SK-N-SH (cell line): ENCODE results near the gene TMC1.

Source experiments
- EP300 ChIP-seq, 2 experiments: IDR thresholded peaks; 2 replicates each; pipeline versions ENCODE4 v1.4.0 to v1.6.1; 2012; ENCODE audit warnings: borderline replicate concordance in 1 of 2, low read depth in 1 of 2, low read length in 1 of 2
- GATA2 ChIP-seq: sonication (generic); formaldehyde crosslinking; IDR thresholded peaks from 2 replicates; pipeline ENCODE4 v1.5.0; 2020; ENCODE audit warnings: mild to moderate bottlenecking, missing genetic modification reagents
- JUND ChIP-seq: IDR thresholded peaks from 2 replicates; pipeline ENCODE4 v1.4.0; 2012
- TAF1 ChIP-seq: IDR thresholded peaks from 2 replicates; pipeline ENCODE4 v1.6.1; 2012; ENCODE audit warnings: low read depth, mild to moderate bottlenecking, low read length, moderate library complexity, borderline replicate concordance
- TF ChIP-seq, protein P1 (sequence below): fragments of 200-600 bp; sonication (generic); IDR thresholded peaks from 2 replicates; pipeline ENCODE4 v1.6.1; 2017; ENCODE audit warnings: antibody characterized with exemption, mild to moderate bottlenecking, moderate library complexity
- TF ChIP-seq, protein P2 (sequence below): IDR thresholded peaks from 2 replicates; pipeline ENCODE4 v1.4.0; 2012; ENCODE audit warnings: low read depth, borderline replicate concordance
- TF ChIP-seq, protein P3 (sequence below): IDR thresholded peaks from 2 replicates; pipeline ENCODE4 v1.6.1; 2012; ENCODE audit warnings: mild to moderate bottlenecking, low read depth, low read length, moderate library complexity

DNA sequence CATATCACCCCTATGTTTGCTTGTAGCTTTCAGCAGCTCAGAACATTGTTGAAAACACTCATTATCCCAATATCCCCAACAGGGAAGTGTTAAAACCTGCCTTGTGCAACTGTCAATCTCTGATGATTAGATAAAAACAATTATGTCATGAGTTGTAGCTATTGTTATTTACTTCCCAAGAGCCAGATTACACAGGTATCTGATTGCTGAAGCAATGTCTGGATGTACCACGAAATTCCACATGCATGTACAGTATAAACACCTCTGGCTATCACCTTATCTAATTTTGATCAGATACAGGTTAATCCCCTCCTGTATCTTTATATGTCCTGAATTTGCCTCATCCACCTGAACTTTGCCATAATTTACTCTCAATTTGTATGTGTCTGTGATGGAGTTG, 38.7 kb downstream of the TMC1 start:
- TF ChIP-seq JUND = no peak
- TF ChIP-seq TAF1 = no peak
- TF ChIP-seq EP300 (IDR thresholded peaks at IDR 0.05; ENCODE audit: borderline replicate concordance in 1 of 2, low read depth in 1 of 2, low read length in 1 of 2) = no peak
- TF ChIP-seq GATA2 (CRISPR knock-in tag) = no peak
- TF ChIP-seq, protein P1, sequence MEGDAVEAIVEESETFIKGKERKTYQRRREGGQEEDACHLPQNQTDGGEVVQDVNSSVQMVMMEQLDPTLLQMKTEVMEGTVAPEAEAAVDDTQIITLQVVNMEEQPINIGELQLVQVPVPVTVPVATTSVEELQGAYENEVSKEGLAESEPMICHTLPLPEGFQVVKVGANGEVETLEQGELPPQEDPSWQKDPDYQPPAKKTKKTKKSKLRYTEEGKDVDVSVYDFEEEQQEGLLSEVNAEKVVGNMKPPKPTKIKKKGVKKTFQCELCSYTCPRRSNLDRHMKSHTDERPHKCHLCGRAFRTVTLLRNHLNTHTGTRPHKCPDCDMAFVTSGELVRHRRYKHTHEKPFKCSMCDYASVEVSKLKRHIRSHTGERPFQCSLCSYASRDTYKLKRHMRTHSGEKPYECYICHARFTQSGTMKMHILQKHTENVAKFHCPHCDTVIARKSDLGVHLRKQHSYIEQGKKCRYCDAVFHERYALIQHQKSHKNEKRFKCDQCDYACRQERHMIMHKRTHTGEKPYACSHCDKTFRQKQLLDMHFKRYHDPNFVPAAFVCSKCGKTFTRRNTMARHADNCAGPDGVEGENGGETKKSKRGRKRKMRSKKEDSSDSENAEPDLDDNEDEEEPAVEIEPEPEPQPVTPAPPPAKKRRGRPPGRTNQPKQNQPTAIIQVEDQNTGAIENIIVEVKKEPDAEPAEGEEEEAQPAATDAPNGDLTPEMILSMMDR = no peak
- TF ChIP-seq, protein P2, sequence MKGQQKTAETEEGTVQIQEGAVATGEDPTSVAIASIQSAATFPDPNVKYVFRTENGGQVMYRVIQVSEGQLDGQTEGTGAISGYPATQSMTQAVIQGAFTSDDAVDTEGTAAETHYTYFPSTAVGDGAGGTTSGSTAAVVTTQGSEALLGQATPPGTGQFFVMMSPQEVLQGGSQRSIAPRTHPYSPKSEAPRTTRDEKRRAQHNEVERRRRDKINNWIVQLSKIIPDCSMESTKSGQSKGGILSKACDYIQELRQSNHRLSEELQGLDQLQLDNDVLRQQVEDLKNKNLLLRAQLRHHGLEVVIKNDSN = no peak
- TF ChIP-seq, protein P3, sequence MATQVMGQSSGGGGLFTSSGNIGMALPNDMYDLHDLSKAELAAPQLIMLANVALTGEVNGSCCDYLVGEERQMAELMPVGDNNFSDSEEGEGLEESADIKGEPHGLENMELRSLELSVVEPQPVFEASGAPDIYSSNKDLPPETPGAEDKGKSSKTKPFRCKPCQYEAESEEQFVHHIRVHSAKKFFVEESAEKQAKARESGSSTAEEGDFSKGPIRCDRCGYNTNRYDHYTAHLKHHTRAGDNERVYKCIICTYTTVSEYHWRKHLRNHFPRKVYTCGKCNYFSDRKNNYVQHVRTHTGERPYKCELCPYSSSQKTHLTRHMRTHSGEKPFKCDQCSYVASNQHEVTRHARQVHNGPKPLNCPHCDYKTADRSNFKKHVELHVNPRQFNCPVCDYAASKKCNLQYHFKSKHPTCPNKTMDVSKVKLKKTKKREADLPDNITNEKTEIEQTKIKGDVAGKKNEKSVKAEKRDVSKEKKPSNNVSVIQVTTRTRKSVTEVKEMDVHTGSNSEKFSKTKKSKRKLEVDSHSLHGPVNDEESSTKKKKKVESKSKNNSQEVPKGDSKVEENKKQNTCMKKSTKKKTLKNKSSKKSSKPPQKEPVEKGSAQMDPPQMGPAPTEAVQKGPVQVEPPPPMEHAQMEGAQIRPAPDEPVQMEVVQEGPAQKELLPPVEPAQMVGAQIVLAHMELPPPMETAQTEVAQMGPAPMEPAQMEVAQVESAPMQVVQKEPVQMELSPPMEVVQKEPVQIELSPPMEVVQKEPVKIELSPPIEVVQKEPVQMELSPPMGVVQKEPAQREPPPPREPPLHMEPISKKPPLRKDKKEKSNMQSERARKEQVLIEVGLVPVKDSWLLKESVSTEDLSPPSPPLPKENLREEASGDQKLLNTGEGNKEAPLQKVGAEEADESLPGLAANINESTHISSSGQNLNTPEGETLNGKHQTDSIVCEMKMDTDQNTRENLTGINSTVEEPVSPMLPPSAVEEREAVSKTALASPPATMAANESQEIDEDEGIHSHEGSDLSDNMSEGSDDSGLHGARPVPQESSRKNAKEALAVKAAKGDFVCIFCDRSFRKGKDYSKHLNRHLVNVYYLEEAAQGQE = no peak
